Testis (tissue), 3 donors: ENCODE results near the gene PEPD. TPM values are rescaled to one million over a fixed set of nuclear protein-coding genes. Genes with fewer than 3 reads are reported as not detected.

Experiments used
- DNase-seq: peaks from one replicate; pipeline ENCODE4 v3.0.0-alpha.2; 2019
- H3K27ac ChIP-seq, 2 donors: fragments of 200-600 bp; sonication (generic); one replicate each; pipeline ENCODE4 v1.5.1; 2019
- H3K27me3 ChIP-seq: fragments of 200-600 bp; sonication (generic); one replicate; pipeline ENCODE4 v1.5.1; 2019
- H3K36me3 ChIP-seq: fragments of 200-600 bp; sonication (generic); one replicate; pipeline ENCODE4 v1.5.1; 2017; ENCODE audit warnings: low read depth; ENCODE audit errors: missing control alignments
- H3K4me1 ChIP-seq: fragments of 200-600 bp; sonication (generic); one replicate; pipeline ENCODE4 v1.5.1; 2019
- H3K4me3 ChIP-seq, 2 donors: fragments of 200-600 bp; sonication (generic); one replicate each; pipeline ENCODE4 v1.5.1; 2017 to 2019
- H3K9me3 ChIP-seq: fragments of 200-600 bp; sonication (generic); one replicate; pipeline ENCODE4 v1.5.1; 2017
- POLR2A ChIP-seq: fragments of 450-650 bp; IDR thresholded peaks from one replicate; pipeline ENCODE4 v1.6.1; 2017; ENCODE audit warnings: antibody characterized with exemption, mild to moderate bottlenecking, moderate library complexity
- WGBS, 2 donors: methylation state at CpG; one replicate each; pipeline ENCODE4 v1.1.5; 2018; 5-methylcytosine and 5-hydroxymethylcytosine counted together
- intact Hi-C: fragments of 100-400 bp; cut with DNase I; formaldehyde crosslinking; loops from one replicate; pipeline ENCODE4 v1.15.1; 2023; ENCODE audit warnings: low total_unique reads
- polyA plus RNA-seq: library from polyadenylated mRNA; stranded (reverse); fragments of 350-450 nt; fragmentation: Illumina TruSeq; extraction: RNeasy Lipid Tissue Mini Kit (QIAGEN cat#74804); gene quantifications from one replicate; pipeline ENCODE4 v1.2.3, GENCODE V29; 2014; ENCODE audit warnings: low read depth, low replicate concordance; ENCODE audit not compliant: insufficient read depth
- total RNA-seq, 2 donors: library from RNA; depleted of rRNA; stranded (reverse); fragments of >200 nt; gene quantifications; one replicate each; pipeline ENCODE4 v1.2.3, GENCODE V29; 2016
- TF ChIP-seq, protein P1 (sequence below), 3 experiments: fragments of 450-650 bp in 2 of 3; fragments of 200-600 bp in 1 of 3; sonication (generic) in 1 of 3; IDR thresholded peaks; one replicate each; pipeline ENCODE4 v1.5.1; 2016 to 2019; ENCODE audit warnings: antibody characterized with exemption in 3 of 3, mild to moderate bottlenecking in 2 of 3, moderate library complexity in 1 of 3

Gene PEPD
- total and polyA plus RNA-seq, 3 donors from 2014 or later, result 51.1 to 87.9 (median 58.0) TPM

DNA sequence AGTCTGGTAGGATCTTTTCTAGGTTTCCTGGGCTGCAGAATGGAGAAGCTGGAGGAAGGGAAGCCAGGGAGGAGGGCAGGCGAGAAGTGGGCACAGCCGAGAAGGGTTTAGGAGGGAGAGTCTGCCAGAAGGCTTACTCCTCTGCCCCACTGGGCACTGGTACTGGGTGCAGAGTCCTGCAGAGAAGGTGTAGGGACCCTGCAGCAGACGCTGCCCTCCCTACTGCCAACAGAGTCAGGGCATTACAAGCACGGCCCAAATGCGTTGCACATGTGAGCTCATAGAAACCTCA is 726 bp upstream of the PEPD start:
- 64 to 72% methylated on average over 5 of the region's 5 CpGs for WGBS, 2 donors
- no peaks in the 10 kb centered on the region for H3K36me3 ChIP-seq
- TF ChIP-seq, protein P1, sequence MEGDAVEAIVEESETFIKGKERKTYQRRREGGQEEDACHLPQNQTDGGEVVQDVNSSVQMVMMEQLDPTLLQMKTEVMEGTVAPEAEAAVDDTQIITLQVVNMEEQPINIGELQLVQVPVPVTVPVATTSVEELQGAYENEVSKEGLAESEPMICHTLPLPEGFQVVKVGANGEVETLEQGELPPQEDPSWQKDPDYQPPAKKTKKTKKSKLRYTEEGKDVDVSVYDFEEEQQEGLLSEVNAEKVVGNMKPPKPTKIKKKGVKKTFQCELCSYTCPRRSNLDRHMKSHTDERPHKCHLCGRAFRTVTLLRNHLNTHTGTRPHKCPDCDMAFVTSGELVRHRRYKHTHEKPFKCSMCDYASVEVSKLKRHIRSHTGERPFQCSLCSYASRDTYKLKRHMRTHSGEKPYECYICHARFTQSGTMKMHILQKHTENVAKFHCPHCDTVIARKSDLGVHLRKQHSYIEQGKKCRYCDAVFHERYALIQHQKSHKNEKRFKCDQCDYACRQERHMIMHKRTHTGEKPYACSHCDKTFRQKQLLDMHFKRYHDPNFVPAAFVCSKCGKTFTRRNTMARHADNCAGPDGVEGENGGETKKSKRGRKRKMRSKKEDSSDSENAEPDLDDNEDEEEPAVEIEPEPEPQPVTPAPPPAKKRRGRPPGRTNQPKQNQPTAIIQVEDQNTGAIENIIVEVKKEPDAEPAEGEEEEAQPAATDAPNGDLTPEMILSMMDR (IDR thresholded peaks at IDR 0.05), result no peak
- no peak for TF ChIP-seq POLR2A
- DNase-seq, result no peak
- no peaks in the 10 kb centered on the region for H3K9me3 ChIP-seq
- peak overlapping the region in 1 of 2 donors; percentile 97 for H3K4me3 ChIP-seq
- H3K27me3 ChIP-seq, result no peaks in the 10 kb centered on the region
- H3K27ac ChIP-seq, result no peak overlapping the region
- peaks cover 7% of the 10 kb centered on the region for H3K4me1 ChIP-seq
- intact Hi-C loops, result no loop called here

DNA sequence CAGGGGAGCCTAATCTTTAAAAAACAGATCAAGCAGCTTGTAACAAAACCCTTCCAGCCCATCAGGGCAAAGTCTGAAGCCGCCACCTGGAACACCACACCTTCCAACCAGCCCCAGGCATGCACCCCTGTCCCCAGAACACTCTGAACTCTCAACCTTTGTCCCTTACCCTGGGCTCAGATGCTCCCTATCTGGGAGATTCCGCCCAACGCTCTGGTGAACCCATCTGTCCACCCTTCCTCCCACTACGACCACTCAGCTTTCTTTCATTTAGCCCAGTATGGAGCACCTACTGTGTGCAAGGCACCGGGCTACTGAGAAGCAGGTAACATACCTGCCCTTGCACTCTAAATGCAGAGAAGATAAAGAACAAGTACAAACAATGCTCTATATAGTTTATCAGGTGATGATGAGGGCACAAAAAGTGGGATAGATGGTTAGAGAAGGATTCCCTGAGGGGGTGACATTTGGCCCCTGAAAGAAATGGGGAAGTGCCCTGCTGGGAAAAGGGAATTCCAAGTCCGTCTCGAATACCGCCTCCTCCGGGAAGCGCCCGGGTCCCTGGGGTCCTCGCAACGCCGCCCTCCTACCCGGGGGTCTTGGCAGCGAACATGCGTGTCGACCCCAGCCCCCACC is 629 bp downstream of the PEPD start:
- Histone ChIP-seq H3K27me3 (no peaks in the 10 kb centered on the region), H3K4me1 (peaks cover 7% of the 10 kb centered on the region), H3K36me3 (no peaks in the 10 kb centered on the region), H3K9me3 (no peaks in the 10 kb centered on the region), H3K27ac (peak overlapping the region in 1 of 2 donors; percentile 68), H3K4me3 (peak overlapping the region; percentile 74 to 97)
- DNase-seq, result no peak
- intact Hi-C loops, result no loop called here
- TF ChIP-seq POLR2A, result no peak
- TF ChIP-seq, protein P1 (IDR thresholded peaks at IDR 0.05), result no peak
- WGBS, 2 donors, result 6 to 11% methylated on average over 14 to 18 of the region's 18 CpGs

DNA sequence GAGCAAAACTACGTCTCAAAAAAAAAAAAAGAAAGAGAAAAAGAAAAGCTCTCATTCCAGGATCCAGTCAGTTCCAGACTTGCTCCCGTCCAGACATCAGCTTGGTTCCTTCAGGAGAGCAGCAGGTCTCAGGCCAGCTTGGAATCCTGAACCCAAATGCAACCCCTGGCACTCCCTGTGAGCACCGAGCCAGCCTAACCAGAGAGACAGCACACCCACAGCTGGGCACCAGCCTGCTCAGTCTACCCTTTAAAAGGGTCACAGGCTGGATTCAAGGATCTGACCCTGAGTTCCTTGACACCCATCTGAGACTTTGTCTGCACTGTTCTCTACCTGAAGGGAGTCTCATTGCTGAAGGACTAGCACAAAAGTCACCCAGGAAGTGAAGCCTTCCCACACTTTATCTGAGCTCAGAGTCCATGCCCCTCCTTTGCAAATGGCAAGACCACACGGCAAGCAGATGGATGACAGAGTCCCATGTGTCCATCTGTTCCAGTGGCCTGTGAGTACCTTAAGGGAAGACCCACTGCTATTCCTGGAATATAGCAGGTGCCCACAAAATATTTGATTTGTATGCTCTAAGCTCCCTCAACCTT is 1.4 kb downstream of the PEPD start:
- TF ChIP-seq POLR2A, result no peak
- TF ChIP-seq, protein P1 (IDR thresholded peaks at IDR 0.05), result no peak
- no peak overlapping the region for H3K27ac ChIP-seq
- H3K36me3 ChIP-seq, result no peaks in the 10 kb centered on the region
- whole genome bisulfite sequencing, 2 donors, result 65 to 75% methylated on average over 4 of the region's 4 CpGs
- DNase-seq, result no peak
- no peak overlapping the region for H3K4me3 ChIP-seq
- H3K4me1 ChIP-seq, result peaks cover 7% of the 10 kb centered on the region
- intact Hi-C loops, result no loop called here
- H3K9me3 ChIP-seq, result no peaks in the 10 kb centered on the region
- no peaks in the 10 kb centered on the region for H3K27me3 ChIP-seq

DNA sequence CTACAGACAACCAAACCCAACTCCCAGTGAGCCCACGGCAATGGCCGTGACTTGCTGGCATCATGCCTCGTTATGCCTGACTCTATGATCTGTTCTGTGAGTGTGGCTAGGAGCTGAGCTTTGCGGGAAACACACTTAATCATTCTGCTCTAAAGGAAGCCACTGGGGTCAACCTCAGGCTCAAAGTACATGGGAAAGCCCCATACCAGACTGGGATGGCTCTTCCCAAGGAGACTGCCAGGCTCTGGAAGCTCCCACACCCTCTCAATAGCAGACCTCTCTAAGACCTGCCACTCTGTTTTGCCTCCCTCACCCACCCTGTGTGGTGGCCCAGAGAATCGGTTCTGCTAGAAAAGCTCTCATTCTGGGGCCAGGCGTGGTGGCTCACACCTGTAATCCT is 2.2 kb downstream of the PEPD start:
- intact Hi-C loops, result no loop called here
- WGBS, 2 donors, result 79 to 82% methylated on average over 6 of the region's 6 CpGs
- H3K4me3 ChIP-seq, result no peak overlapping the region
- H3K27me3 ChIP-seq, result no peaks in the 10 kb centered on the region
- H3K36me3 ChIP-seq, result no peaks in the 10 kb centered on the region
- no peak for DNase-seq
- H3K9me3 ChIP-seq, result no peaks in the 10 kb centered on the region
- no peak overlapping the region for H3K27ac ChIP-seq
- TF ChIP-seq, protein P1 (IDR thresholded peaks at IDR 0.05), result no peak
- TF ChIP-seq POLR2A, result no peak
- H3K4me1 ChIP-seq, result peaks cover 7% of the 10 kb centered on the region

DNA sequence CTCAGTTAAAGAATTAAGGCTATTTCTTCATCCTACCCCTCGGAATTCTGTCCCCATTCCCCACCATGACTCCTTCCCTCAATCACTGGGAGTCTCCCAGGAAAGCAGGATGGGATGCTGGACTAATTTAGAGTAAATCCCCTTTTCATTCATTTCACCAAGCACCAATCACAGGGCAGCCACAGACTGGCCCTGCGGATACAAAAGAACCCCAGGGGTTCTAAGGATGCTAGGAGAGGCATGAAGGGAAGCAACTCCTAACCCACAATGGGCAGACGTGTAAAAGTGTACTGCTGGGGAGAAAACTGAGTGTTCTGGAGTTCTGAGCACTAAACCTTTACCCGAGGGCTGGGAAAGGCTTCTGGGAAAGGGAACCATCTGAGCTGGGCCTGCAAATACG is 3.0 kb downstream of the PEPD start:
- no peaks in the 10 kb centered on the region for H3K36me3 ChIP-seq
- intact Hi-C loops, result no loop called here
- no peak overlapping the region for H3K4me3 ChIP-seq
- no peaks in the 10 kb centered on the region for H3K27me3 ChIP-seq
- TF ChIP-seq, protein P1 (IDR thresholded peaks at IDR 0.05), result no peak
- no peak for TF ChIP-seq POLR2A
- WGBS, 2 donors, result 66 to 74% methylated on average over 5 of the region's 5 CpGs
- peaks cover 7% of the 10 kb centered on the region for H3K4me1 ChIP-seq
- DNase-seq, result no peak
- no peak overlapping the region for H3K27ac ChIP-seq
- H3K9me3 ChIP-seq, result no peaks in the 10 kb centered on the region
